ENCODE data around the gene SRSF3.

GRCh38 chr6:36592221-36592655 is 1.9 kb upstream of the SRSF3 start:
- no peak for TF ChIP-seq CTCF (IDR thresholded peaks at IDR 0.05)
- no peak for TF ChIP-seq POLR2A (IDR thresholded peaks at IDR 0.05)
